PC-3 (cell line): ENCODE measurements around the gene SLC25A26. TPM values are rescaled to one million over a fixed set of nuclear protein-coding genes. Genes with fewer than 3 reads are reported as not detected.

Experiments used
- ATAC-seq: fragments of 200-7000 bp; cut with Tn5 transposase; 2 replicates; pipeline ENCODE4 v1.9.1; 2020; ENCODE audit warnings: mild to moderate bottlenecking, moderate library complexity
- BruUV-seq: library from RNA; stranded (reverse); fragments of 400-500 nt; replicated peaks from 2 replicates; lab custom pipeline; 2021; lab: Mats Ljungman, UMichigan
- CTCF ChIA-PET: fragments of 300-600 bp; sonication (Branson Sonifier 250); formaldehyde crosslinking; loops from one replicate; lab custom pipeline; 2022; ENCODE audit warnings: antibody characterized with exemption; lab: Charles Lee
- POLR2A ChIA-PET: fragments of 300-600 bp; sonication (Branson Sonifier 250); formaldehyde crosslinking; loops from one replicate; lab custom pipeline; 2022; ENCODE audit warnings: antibody characterized with exemption; ENCODE audit not compliant: unreplicated experiment; lab: Charles Lee
- DNase-seq: peaks from one replicate; pipeline ENCODE4 v3.0.0-alpha.2; 2015
- H2AFZ ChIP-seq: fragments of 300-600 bp; sonication (generic); 2 replicates; pipeline ENCODE4 v1.6.0; 2016; ENCODE audit warnings: antibody characterized with exemption, low read length
- H3F3A ChIP-seq: fragments of 300-600 bp; sonication (generic); one replicate; pipeline ENCODE4 v1.6.0; 2017; ENCODE audit warnings: antibody characterized with exemption, low read length, control low read depth, mild to moderate bottlenecking; ENCODE audit not compliant: unreplicated experiment
- H3K27ac ChIP-seq: fragments of 300-600 bp; sonication (generic); 2 replicates; pipeline ENCODE4 v1.5.1; 2016; ENCODE audit warnings: mild to moderate bottlenecking, low read length
- H3K27me3 ChIP-seq: fragments of 300-600 bp; sonication (generic); 2 replicates; pipeline ENCODE4 v1.6.1; 2016; ENCODE audit warnings: low read length, mixed read lengths
- H3K36me3 ChIP-seq: fragments of 300-600 bp; sonication (generic); 2 replicates; pipeline ENCODE4 v1.6.1; 2016; ENCODE audit warnings: low read depth, mixed run types, low read length, mixed read lengths
- H3K4me1 ChIP-seq: fragments of 300-600 bp; sonication (generic); 2 replicates; pipeline ENCODE4 v1.5.1; 2016; ENCODE audit warnings: low read length; ENCODE audit not compliant: insufficient read depth
- H3K4me2 ChIP-seq: fragments of 300-600 bp; sonication (generic); 2 replicates; pipeline ENCODE4 v1.6.0; 2016; ENCODE audit warnings: low read length
- H3K4me3 ChIP-seq: fragments of 300-600 bp; sonication (generic); 2 replicates; pipeline ENCODE4 v1.5.1; 2016; ENCODE audit warnings: mild to moderate bottlenecking, low read length, mixed read lengths
- H3K79me2 ChIP-seq: fragments of 300-600 bp; sonication (generic); 2 replicates; pipeline ENCODE4 v1.6.1; 2017; ENCODE audit warnings: low read length, mixed read lengths
- H3K9ac ChIP-seq: fragments of 300-600 bp; sonication (generic); 2 replicates; pipeline ENCODE4 v1.6.0; 2016; ENCODE audit warnings: mild to moderate bottlenecking, low read length
- H3K9me2 ChIP-seq: fragments of 300-600 bp; sonication (generic); replicated peaks from 2 replicates; pipeline ENCODE4 v1.6.1; 2016; ENCODE audit warnings: mixed run types, low read length, mixed read lengths
- H3K9me3 ChIP-seq: fragments of 300-600 bp; sonication (generic); 2 replicates; pipeline ENCODE4 v1.6.1; 2016; ENCODE audit warnings: low read length, mixed read lengths
- H4K20me1 ChIP-seq: fragments of 300-600 bp; sonication (generic); 2 replicates; pipeline ENCODE4 v1.6.1; 2016; ENCODE audit warnings: low read length, mixed read lengths
- CTCF ChIP-seq: fragments of 300-600 bp; sonication (generic); conservative IDR thresholded peaks from 2 replicates; pipeline ENCODE4 v1.5.1; 2017; ENCODE audit warnings: antibody characterized with exemption, low read depth, mild to moderate bottlenecking, low read length
- EZH2 ChIP-seq: fragments of 300-600 bp; sonication (generic); IDR thresholded peaks from one replicate; pipeline ENCODE4 v1.6.1; 2017; ENCODE audit warnings: antibody characterized with exemption, mild to moderate bottlenecking, low read length; ENCODE audit not compliant: unreplicated experiment
- EZH2phosphoT487 ChIP-seq: fragments of 300-600 bp; sonication (generic); IDR thresholded peaks from 2 replicates; pipeline ENCODE4 v1.6.1; 2018; ENCODE audit warnings: mild to moderate bottlenecking, antibody characterized with exemption, low read length, borderline replicate concordance
- intact Hi-C: fragments of 100-400 bp; cut with micrococcal nuclease; formaldehyde crosslinking; loops from 2 replicates; pipeline ENCODE4 v1.9.0; 2023
- total RNA-seq: library from RNA; depleted of rRNA; stranded (reverse); fragments of >200 nt; gene quantifications from 2 replicates; pipeline ENCODE4 v1.2.3, GENCODE V29; 2014

SLC25A26 gene
- total RNA-seq, 1 experiment from 2014 or later: 7.9 TPM

GRCh38 chr3:66261355-66261754 is 40.6 kb downstream of the SLC25A26 start:
- Histone ChIP-seq H3K27ac (no peak overlapping the region), H3K27me3 (no peaks in the 10 kb centered on the region), H3F3A (no peaks in the 10 kb centered on the region), H4K20me1 (no peaks in the 10 kb centered on the region), H3K9me2 (no peaks in the 10 kb centered on the region), H2AFZ (no peak overlapping the region), H3K4me2 (no peak overlapping the region), H3K36me3 (no peaks in the 10 kb centered on the region), H3K4me3 (no peak overlapping the region), H3K9ac (no peak overlapping the region), H3K4me1 (no peaks in the 10 kb centered on the region), H3K79me2 (no peaks in the 10 kb centered on the region), H3K9me3 (no peaks in the 10 kb centered on the region)
- intact Hi-C loops: no loop called here
- TF ChIP-seq EZH2phosphoT487: no peak
- no peak for TF ChIP-seq EZH2
- no peak for TF ChIP-seq CTCF
- no peak for ATAC-seq
- CTCF ChIA-PET: no interaction called here
- BruUV-seq: no TSS peak
- DNase-seq: no peak
- POLR2A ChIA-PET: no interaction called here

- no peaks in the 10 kb centered on the region for H3K9me2 ChIP-seq
- no peak for DNase-seq
- no peak overlapping the region for H3K27ac ChIP-seq
- no peak overlapping the region for H2AFZ ChIP-seq
- no peaks in the 10 kb centered on the region for H3K79me2 ChIP-seq
- POLR2A ChIA-PET: no interaction called here
- no peak for ATAC-seq
- H3K36me3 ChIP-seq: no peaks in the 10 kb centered on the region
- H4K20me1 ChIP-seq: no peaks in the 10 kb centered on the region
- H3F3A ChIP-seq: no peaks in the 10 kb centered on the region
- no peaks in the 10 kb centered on the region for H3K27me3 ChIP-seq
- BruUV-seq: no TSS peak
- no peaks in the 10 kb centered on the region for H3K9me3 ChIP-seq
- no peak overlapping the region for H3K4me3 ChIP-seq
- TF ChIP-seq EZH2phosphoT487 (no peak), CTCF (no peak), EZH2 (no peak)
- H3K4me2 ChIP-seq: no peak overlapping the region
- CTCF ChIA-PET: no interaction called here
- intact Hi-C loops: no loop called here
- H3K4me1 ChIP-seq: peaks cover 9% of the 10 kb centered on the region; the same call in 1 of the 2 replicates
- no peak overlapping the region for H3K9ac ChIP-seq
Measured at GRCh38 chr3:66265649-66266048, 44.8 kb downstream of the SLC25A26 start.

DNA sequence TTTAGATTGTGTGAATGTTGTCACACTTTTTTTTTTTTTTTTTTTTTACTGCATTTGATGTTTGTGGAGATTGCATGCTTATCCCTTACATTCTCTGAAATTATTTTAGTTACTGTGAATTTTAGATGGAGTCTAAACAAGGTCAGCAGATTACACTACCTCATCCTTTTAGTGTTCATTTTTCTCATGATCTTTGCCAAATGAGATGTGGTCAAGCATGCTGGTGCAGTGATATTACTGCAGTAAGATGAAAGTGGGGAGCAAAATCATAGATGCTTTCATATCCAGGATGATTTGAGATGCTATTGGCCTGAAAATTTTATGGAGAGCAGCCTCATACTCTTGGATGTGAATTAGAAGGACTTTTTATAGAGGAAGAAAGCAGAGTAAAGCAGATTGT is 45.8 kb downstream of the SLC25A26 start:
- BruUV-seq: no TSS peak
- H3K4me3 ChIP-seq: no peak overlapping the region
- intact Hi-C loops: no loop called here
- no peaks in the 10 kb centered on the region for H4K20me1 ChIP-seq
- no peak overlapping the region for H3K4me2 ChIP-seq
- ChIA-PET POLR2A (no interaction called here), CTCF (no interaction called here)
- H3K27ac ChIP-seq: no peak overlapping the region
- H3F3A ChIP-seq: no peaks in the 10 kb centered on the region
- H3K79me2 ChIP-seq: no peaks in the 10 kb centered on the region
- H3K27me3 ChIP-seq: no peaks in the 10 kb centered on the region
- H3K36me3 ChIP-seq: no peaks in the 10 kb centered on the region
- H3K9me3 ChIP-seq: no peaks in the 10 kb centered on the region
- no peak overlapping the region for H2AFZ ChIP-seq
- no peak for DNase-seq
- no peak for ATAC-seq
- peaks cover 15% of the 10 kb centered on the region; the same call in 1 of the 2 replicates for H3K4me1 ChIP-seq
- TF ChIP-seq EZH2 (no peak), CTCF (no peak), EZH2phosphoT487 (no peak)
- no peak overlapping the region for H3K9ac ChIP-seq
- no peaks in the 10 kb centered on the region for H3K9me2 ChIP-seq
